ENCODE data around the gene GXYLT1.
"Not testable (repeated sequence)": the region's sequence is repeated elsewhere in the genome, so short reads cannot be mapped to it uniquely, and the experiment has no call there.

GXYLT1 gene

GRCh38 chr12:42126963-42127362 lies 17.7 kb downstream of the GXYLT1 start:
- H3K9me3 ChIP-seq (ENCODE audit: control insufficient read depth in 2 of 2, low read length in 2 of 2), result no peaks in the 10 kb centered on the region
- H3K9ac ChIP-seq (ENCODE audit: low read length in 2 of 2), result no peak overlapping the region
- no peaks in the 10 kb centered on the region for H3K4me1 ChIP-seq (ENCODE audit: control insufficient read depth, insufficient read depth, low read length)

GRCh38 chr12:42125388-42125767 lies 19.3 kb downstream of the GXYLT1 start:
- H3K9ac ChIP-seq (ENCODE audit: low read length in 2 of 2), result no peak overlapping the region

More at GRCh38 chr12:42126963-42127362, 17.7 kb downstream of the GXYLT1 start:
- H3K4me3 ChIP-seq (ENCODE audit: low read length in 2 of 2), result no peak overlapping the region
- H3K27ac ChIP-seq (ENCODE audit: low read length), result no peak overlapping the region
- no peaks in the 10 kb centered on the region for H3K27me3 ChIP-seq (ENCODE audit: control insufficient read depth in 1 of 2, insufficient read depth in 2 of 2, low read length in 2 of 2)
- no peaks in the 10 kb centered on the region for H3K36me3 ChIP-seq (ENCODE audit: control insufficient read depth in 2 of 2, insufficient read depth in 2 of 2, low read length in 2 of 2)

GRCh38 chr12:42124764-42125387 lies 19.8 kb downstream of the GXYLT1 start:
- Histone ChIP-seq H3K27ac (ENCODE audit: low read length) (no peak overlapping the region), H3K4me1 (ENCODE audit: control insufficient read depth, insufficient read depth, low read length) (no peaks in the 10 kb centered on the region), H3K4me3 (ENCODE audit: low read length in 2 of 2) (no peak overlapping the region), H3K9me3 (ENCODE audit: control insufficient read depth in 2 of 2, low read length in 2 of 2) (no peaks in the 10 kb centered on the region), H3K27me3 (ENCODE audit: control insufficient read depth in 1 of 2, insufficient read depth in 2 of 2, low read length in 2 of 2) (no peaks in the 10 kb centered on the region), H3K36me3 (ENCODE audit: control insufficient read depth in 2 of 2, insufficient read depth in 2 of 2, low read length in 2 of 2) (no peaks in the 10 kb centered on the region), H3K9ac (ENCODE audit: low read length in 2 of 2) (no peak overlapping the region)

More at GRCh38 chr12:42125388-42125767, 19.3 kb downstream of the GXYLT1 start:
- no peaks in the 10 kb centered on the region for H3K4me1 ChIP-seq (ENCODE audit: control insufficient read depth, insufficient read depth, low read length)
- H3K4me3 ChIP-seq (ENCODE audit: low read length in 2 of 2), result no peak overlapping the region
- no peaks in the 10 kb centered on the region for H3K36me3 ChIP-seq (ENCODE audit: control insufficient read depth in 2 of 2, insufficient read depth in 2 of 2, low read length in 2 of 2)
- no peaks in the 10 kb centered on the region for H3K9me3 ChIP-seq (ENCODE audit: control insufficient read depth in 2 of 2, low read length in 2 of 2)
- no peaks in the 10 kb centered on the region for H3K27me3 ChIP-seq (ENCODE audit: control insufficient read depth in 1 of 2, insufficient read depth in 2 of 2, low read length in 2 of 2)
- H3K27ac ChIP-seq (ENCODE audit: low read length), result no peak overlapping the region

GRCh38 chr12:42119085-42119633 lies 25.5 kb downstream of the GXYLT1 start:
- Histone ChIP-seq H3K36me3 (ENCODE audit: control insufficient read depth in 2 of 2, insufficient read depth in 2 of 2, low read length in 2 of 2) (peaks cover 3 to 4% of the 10 kb centered on the region in 2 donors), H3K27ac (ENCODE audit: low read length) (no peak overlapping the region), H3K27me3 (ENCODE audit: control insufficient read depth in 1 of 2, insufficient read depth in 2 of 2, low read length in 2 of 2) (no peaks in the 10 kb centered on the region), H3K4me3 (ENCODE audit: low read length in 2 of 2) (no peak overlapping the region), H3K4me1 (ENCODE audit: control insufficient read depth, insufficient read depth, low read length) (no peaks in the 10 kb centered on the region), H3K9ac (ENCODE audit: low read length in 2 of 2) (no peak overlapping the region), H3K9me3 (ENCODE audit: control insufficient read depth in 2 of 2, low read length in 2 of 2) (no peaks in the 10 kb centered on the region)

DNA sequence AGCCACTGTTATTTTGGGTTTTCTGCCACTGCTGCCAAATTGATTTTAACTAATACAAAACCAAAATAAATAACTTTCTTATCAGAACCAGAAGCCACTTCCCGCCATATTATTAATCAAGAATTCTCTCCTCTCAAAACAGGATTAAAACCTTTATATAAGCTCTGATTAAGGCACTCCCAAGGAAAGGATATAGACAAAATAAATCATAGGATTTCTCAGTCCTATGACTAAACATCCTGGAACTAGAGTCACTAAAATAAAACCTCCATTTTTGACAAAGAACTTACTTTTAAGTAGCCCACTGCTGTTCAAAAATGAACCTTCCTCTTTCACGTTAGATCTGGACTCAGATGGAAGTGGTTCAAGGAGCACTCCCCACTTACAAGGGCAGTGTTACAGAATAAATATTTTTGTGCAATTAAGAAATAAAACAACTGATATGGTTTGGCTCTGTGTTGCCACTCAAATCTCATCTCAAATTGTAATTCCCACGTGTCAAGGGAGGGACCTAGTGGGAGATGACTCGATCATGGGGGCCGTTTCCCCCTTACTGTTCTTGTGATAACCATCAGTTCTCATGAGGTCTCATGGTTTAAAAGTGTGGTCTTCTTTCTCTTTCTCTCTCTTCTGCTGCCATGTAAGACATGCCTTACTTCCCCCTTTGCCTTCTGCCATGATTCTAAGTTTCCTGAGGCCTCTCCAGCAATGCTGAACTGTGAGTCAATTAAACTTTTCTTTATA lies 26.4 kb downstream of the GXYLT1 start:
- Histone ChIP-seq H3K36me3 (ENCODE audit: control insufficient read depth in 2 of 2, insufficient read depth in 2 of 2, low read length in 2 of 2) (peaks cover 3 to 4% of the 10 kb centered on the region in 2 donors), H3K4me1 (ENCODE audit: control insufficient read depth, insufficient read depth, low read length) (no peaks in the 10 kb centered on the region), H3K9me3 (ENCODE audit: control insufficient read depth in 2 of 2, low read length in 2 of 2) (no peaks in the 10 kb centered on the region), H3K27ac (ENCODE audit: low read length) (no peak overlapping the region), H3K27me3 (ENCODE audit: control insufficient read depth in 1 of 2, insufficient read depth in 2 of 2, low read length in 2 of 2) (no peaks in the 10 kb centered on the region), H3K9ac (ENCODE audit: low read length in 2 of 2) (no peak overlapping the region), H3K4me3 (ENCODE audit: low read length in 2 of 2) (no peak overlapping the region)

DNA sequence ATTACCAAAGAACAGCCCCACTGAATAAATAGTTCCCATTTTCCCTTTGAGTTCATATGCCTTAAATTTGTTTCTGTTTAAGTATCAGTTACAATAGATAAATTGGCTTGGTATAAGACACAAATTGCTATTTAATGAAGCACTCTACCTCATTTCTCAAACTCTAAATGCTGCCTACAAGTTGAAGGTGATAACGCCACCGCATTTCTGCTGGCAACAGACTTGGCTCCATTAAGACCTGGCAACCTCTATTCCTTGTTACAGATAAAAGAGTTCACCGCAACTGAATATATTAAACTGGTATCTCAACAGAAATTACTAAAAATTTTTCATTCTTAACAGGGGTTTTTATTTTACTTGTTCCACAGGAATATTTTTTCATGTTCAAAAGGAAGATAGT lies 35.6 kb downstream of the GXYLT1 start:
- Histone ChIP-seq H3K27ac (ENCODE audit: low read length) (no peak overlapping the region), H3K9me3 (ENCODE audit: control insufficient read depth in 2 of 2, low read length in 2 of 2) (no peaks in the 10 kb centered on the region), H3K36me3 (ENCODE audit: control insufficient read depth in 2 of 2, insufficient read depth in 2 of 2, low read length in 2 of 2) (no peaks in the 10 kb centered on the region), H3K4me3 (ENCODE audit: low read length in 2 of 2) (no peak overlapping the region), H3K9ac (ENCODE audit: low read length in 2 of 2) (no peak overlapping the region), H3K4me1 (ENCODE audit: control insufficient read depth, insufficient read depth, low read length) (no peaks in the 10 kb centered on the region), H3K27me3 (ENCODE audit: control insufficient read depth in 1 of 2, insufficient read depth in 2 of 2, low read length in 2 of 2) (no peaks in the 10 kb centered on the region)

DNA sequence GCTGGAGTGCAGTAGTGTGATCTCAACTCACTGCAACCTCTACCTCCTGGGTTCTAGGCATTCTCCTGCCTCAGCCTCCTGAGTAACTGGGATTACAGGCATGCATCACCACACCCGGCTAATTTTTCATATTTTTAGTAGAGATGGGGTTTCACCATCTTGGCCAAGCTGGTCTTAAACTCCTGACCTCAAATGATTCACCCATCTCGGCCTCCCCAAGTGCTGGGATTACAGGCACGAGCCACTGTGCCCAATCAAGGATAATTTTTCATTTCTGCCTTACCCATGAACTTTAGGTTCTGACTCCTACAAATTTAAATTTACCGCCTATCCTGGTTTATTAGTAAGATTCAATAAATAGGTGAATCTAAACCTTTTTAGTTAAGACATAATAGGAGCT lies 37.9 kb downstream of the GXYLT1 start:
- not testable (repeated sequence) for H3K4me3 ChIP-seq (ENCODE audit: low read length in 2 of 2); H3K27ac ChIP-seq (ENCODE audit: low read length); H3K27me3 ChIP-seq (ENCODE audit: control insufficient read depth in 1 of 2, insufficient read depth in 2 of 2, low read length in 2 of 2); H3K36me3 ChIP-seq (ENCODE audit: control insufficient read depth in 2 of 2, insufficient read depth in 2 of 2, low read length in 2 of 2); H3K9me3 ChIP-seq (ENCODE audit: control insufficient read depth in 2 of 2, low read length in 2 of 2); H3K4me1 ChIP-seq (ENCODE audit: control insufficient read depth, insufficient read depth, low read length); H3K9ac ChIP-seq (ENCODE audit: low read length in 2 of 2)

GRCh38 chr12:42104784-42105183 lies 39.9 kb downstream of the GXYLT1 start:
- H3K9ac ChIP-seq (ENCODE audit: low read length in 2 of 2), result no peak overlapping the region
- no peak overlapping the region for H3K27ac ChIP-seq (ENCODE audit: low read length)
- H3K9me3 ChIP-seq (ENCODE audit: control insufficient read depth in 2 of 2, low read length in 2 of 2), result no peaks in the 10 kb centered on the region
- no peak overlapping the region for H3K4me3 ChIP-seq (ENCODE audit: low read length in 2 of 2)
- H3K4me1 ChIP-seq (ENCODE audit: control insufficient read depth, insufficient read depth, low read length), result no peaks in the 10 kb centered on the region
- no peaks in the 10 kb centered on the region for H3K27me3 ChIP-seq (ENCODE audit: control insufficient read depth in 1 of 2, insufficient read depth in 2 of 2, low read length in 2 of 2)
- H3K36me3 ChIP-seq (ENCODE audit: control insufficient read depth in 2 of 2, insufficient read depth in 2 of 2, low read length in 2 of 2), result no peaks in the 10 kb centered on the region

DNA sequence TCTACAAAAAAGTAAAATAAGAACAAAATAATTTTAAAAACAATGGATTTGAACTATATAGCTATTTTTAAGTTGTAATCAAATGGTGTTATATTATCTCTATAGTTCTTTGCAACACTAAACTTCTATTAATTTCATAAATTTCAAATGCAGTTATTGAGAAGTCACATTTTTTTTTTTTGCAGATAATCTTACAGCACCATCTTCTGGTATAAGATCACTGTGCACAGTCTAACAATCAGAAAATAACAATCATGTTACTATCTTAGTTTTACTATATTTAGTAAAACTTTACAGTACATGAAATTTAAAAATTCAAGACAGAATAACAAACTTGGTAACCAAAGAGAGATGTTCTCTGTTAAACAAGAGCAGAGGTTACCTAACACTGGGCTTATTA lies 40.6 kb downstream of the GXYLT1 start:
- Histone ChIP-seq H3K27ac (ENCODE audit: low read length) (no peak overlapping the region), H3K4me3 (ENCODE audit: low read length in 2 of 2) (no peak overlapping the region), H3K27me3 (ENCODE audit: control insufficient read depth in 1 of 2, insufficient read depth in 2 of 2, low read length in 2 of 2) (no peaks in the 10 kb centered on the region), H3K4me1 (ENCODE audit: control insufficient read depth, insufficient read depth, low read length) (no peaks in the 10 kb centered on the region), H3K36me3 (ENCODE audit: control insufficient read depth in 2 of 2, insufficient read depth in 2 of 2, low read length in 2 of 2) (no peaks in the 10 kb centered on the region), H3K9me3 (ENCODE audit: control insufficient read depth in 2 of 2, low read length in 2 of 2) (no peaks in the 10 kb centered on the region), H3K9ac (ENCODE audit: low read length in 2 of 2) (no peak overlapping the region)

DNA sequence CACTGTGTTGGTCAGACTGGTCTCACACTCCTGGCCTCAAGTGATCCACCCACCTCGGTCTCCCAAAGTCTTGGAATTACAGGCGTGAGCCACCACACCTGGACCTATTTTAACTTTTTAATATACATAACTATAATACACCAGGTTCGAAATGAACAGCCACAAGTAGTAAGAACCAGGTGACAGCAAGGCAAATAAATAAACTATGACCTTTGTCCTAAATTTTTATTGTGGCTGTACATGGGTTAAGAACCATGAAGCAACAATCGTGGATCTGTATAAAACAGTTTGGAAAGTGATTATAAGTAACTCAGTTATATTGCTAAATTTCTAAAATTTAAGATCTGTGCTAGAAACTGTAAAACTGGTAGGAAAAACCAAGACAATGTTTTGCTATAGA lies 41.5 kb downstream of the GXYLT1 start:
- no peaks in the 10 kb centered on the region for H3K9me3 ChIP-seq (ENCODE audit: control insufficient read depth in 2 of 2, low read length in 2 of 2)
- H3K9ac ChIP-seq (ENCODE audit: low read length in 2 of 2), result no peak overlapping the region
- H3K27ac ChIP-seq (ENCODE audit: low read length), result no peak overlapping the region
- H3K36me3 ChIP-seq (ENCODE audit: control insufficient read depth in 2 of 2, insufficient read depth in 2 of 2, low read length in 2 of 2), result no peaks in the 10 kb centered on the region
- H3K27me3 ChIP-seq (ENCODE audit: control insufficient read depth in 1 of 2, insufficient read depth in 2 of 2, low read length in 2 of 2), result no peaks in the 10 kb centered on the region
- no peaks in the 10 kb centered on the region for H3K4me1 ChIP-seq (ENCODE audit: control insufficient read depth, insufficient read depth, low read length)
- H3K4me3 ChIP-seq (ENCODE audit: low read length in 2 of 2), result no peak overlapping the region

DNA sequence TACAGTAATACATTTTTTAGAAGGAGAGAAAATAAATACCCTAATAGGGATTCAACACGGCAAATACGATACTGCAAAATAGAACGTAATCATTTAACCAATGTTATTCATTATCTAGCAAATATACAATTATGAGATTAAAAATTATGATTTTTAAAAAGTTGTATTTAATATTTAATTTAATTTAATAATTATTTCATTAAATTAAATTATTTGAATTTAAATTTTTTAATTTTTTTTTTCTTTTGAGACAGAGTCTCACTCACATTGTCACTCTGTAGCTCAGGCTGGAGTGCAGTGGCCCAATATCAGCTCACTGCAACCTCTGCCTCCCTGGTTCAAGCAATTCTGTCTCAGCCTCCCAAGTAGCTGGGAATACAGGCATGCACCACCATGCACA lies 42.0 kb downstream of the GXYLT1 start:
- Histone ChIP-seq H3K9me3 (ENCODE audit: control insufficient read depth in 2 of 2, low read length in 2 of 2) (no peaks in the 10 kb centered on the region), H3K36me3 (ENCODE audit: control insufficient read depth in 2 of 2, insufficient read depth in 2 of 2, low read length in 2 of 2) (no peaks in the 10 kb centered on the region), H3K4me1 (ENCODE audit: control insufficient read depth, insufficient read depth, low read length) (no peaks in the 10 kb centered on the region), H3K4me3 (ENCODE audit: low read length in 2 of 2) (no peak overlapping the region), H3K27ac (ENCODE audit: low read length) (no peak overlapping the region), H3K9ac (ENCODE audit: low read length in 2 of 2) (no peak overlapping the region), H3K27me3 (ENCODE audit: control insufficient read depth in 1 of 2, insufficient read depth in 2 of 2, low read length in 2 of 2) (no peaks in the 10 kb centered on the region)

All from stomach smooth muscle (tissue), 2 donors.